NCI-H82 treated with DMSO at 0.1 percent for 48 hours (cell line): ENCODE measurements around the gene CARTPT.

ENCODE experiments used
- DNase-seq: peaks from one replicate; lab custom pipeline; 2025; ENCODE audit not compliant: unreplicated experiment; lab: John Stamatoyannopoulos, UW

CARTPT gene

DNA sequence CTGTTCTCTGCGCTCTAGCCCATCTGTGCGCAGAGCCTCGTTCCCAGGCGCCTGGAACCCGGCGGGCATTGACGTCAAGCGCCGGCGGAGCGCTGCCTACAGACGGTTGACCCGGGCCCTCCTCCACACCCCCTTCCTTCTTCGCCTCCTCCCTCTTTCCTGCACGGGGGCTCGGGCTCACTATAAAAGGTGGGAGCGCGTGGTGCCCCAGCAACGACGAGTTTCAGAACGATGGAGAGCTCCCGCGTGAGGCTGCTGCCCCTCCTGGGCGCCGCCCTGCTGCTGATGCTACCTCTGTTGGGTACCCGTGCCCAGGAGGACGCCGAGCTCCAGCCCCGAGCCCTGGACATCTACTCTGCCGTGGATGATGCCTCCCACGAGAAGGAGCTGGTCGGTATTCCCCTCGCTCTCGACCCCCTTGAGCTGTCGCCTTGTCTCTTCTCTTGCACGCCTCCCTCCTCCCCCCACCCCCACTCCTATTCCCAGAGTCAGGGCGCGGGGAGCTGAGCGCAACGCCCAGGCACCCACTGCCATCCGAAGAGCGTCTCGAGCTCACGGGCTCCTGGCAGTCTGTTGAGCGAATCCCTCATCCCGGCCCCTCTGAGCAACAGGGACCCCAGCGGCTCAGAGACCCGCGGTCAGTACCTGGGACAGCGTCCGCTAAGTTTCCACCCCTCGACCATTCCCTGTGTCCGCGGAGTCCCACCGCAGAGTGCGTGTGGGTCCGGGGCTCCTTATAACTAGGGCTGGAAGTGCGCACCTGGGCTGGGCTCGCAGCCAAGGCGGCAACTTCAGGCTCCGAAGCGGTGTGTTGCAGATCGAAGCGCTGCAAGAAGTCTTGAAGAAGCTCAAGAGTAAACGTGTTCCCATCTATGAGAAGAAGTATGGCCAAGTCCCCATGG lies at the start of gene CARTPT:
Gene CARTPT (plus strand): TSS at position 213 of the 902 bp plus-strand sequence. CDS start 19 bp downstream, at position 232.
- DNase-seq: no peak

DNA sequence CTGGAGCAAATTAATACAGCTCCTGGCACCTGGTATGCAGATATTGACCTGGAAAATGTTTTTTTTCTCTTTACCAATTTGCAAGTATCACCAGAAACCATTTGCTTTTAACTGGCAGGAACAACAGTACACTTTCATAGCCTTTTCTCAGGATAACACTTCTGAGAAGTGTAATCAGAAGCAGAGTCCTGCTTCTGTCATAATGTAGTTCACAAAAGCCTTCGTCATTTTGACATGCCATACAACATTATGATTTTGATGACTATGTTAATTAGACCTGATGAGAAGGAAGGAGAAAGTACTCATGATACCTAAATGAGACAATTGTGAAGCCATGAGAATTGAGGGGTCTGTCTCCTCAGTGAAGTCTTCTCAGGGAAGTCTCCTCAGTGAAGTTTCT lies 41.1 kb upstream of the CARTPT start:
- no peak for DNase-seq

DNA sequence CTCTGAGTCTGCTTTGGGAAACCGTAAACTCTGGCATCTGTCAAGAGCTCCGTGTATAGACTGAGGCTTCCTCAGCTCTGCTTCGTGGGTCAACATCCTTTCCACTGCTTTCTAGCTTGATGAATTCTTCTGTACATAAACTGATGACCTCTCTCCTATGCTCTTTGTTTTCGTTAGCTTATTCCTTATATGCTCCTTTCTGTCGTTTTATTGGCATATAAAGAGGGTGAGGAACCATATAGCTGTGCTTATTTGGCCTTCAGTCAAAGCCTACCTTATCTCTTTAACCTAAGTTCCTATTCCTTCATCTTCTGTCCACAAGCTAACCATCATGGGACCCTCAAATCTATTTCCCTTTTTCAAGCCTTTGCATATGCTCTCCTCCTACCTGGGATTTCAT lies 39.4 kb upstream of the CARTPT start:
- no peak for DNase-seq

DNA sequence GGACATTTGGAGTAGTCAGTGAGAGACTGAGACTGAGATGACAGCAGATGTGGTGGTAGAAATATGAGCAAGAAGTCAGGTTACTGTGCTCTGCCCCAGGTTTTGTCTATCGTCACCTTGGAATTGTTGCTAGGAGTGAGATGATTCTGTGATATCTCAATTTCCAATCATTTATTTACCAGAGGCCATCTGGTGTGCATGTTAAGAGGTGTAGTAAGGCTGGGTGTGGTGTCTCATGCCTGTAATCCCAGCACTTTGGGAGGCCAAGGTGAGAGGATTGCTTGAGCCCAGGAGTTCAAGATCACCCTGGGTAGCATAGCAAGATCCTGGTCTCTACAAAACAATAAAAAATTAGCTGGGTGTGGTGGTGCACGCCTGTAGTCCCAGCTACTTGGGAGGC lies 38.6 kb upstream of the CARTPT start:
- no peak for DNase-seq

DNA sequence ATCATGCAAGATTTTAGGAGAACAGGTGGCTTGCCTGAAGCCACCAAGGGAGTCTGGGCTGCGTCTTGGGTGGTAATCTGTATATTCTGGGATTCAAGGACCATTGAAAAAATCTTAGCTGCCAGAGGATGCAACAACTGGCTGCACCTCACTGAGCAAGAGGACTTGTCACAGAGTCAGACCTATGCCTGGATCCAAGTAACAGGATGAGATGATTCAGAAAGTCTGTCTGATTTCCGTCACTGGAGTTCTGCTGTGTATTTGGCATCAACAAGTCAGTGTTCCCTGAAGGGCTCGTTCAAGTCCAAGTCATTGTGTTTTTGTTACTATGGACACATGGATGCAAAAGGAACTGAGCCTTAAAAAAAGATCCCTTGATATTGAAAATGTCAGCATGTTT lies 37.8 kb upstream of the CARTPT start:
- DNase-seq: no peak

DNA sequence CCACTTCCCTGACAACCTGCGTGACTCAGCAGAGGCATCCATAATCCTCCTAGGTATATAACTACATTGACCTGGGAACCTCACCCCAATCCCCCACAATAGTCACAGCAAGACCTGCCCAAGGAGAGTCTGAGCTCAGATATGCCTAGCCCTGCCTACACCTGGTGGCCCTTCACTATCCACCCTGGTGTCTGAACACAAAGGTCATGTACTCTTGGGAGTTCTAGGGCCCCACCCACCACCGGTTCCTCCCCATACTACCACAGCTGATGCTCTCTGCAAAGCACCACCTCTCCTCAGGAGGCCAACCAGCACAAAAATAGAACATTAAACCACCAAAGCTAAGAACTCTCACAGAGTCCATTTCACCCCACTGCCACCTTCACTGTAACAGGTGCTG lies 34.8 kb upstream of the CARTPT start:
- DNase-seq: no peak

DNA sequence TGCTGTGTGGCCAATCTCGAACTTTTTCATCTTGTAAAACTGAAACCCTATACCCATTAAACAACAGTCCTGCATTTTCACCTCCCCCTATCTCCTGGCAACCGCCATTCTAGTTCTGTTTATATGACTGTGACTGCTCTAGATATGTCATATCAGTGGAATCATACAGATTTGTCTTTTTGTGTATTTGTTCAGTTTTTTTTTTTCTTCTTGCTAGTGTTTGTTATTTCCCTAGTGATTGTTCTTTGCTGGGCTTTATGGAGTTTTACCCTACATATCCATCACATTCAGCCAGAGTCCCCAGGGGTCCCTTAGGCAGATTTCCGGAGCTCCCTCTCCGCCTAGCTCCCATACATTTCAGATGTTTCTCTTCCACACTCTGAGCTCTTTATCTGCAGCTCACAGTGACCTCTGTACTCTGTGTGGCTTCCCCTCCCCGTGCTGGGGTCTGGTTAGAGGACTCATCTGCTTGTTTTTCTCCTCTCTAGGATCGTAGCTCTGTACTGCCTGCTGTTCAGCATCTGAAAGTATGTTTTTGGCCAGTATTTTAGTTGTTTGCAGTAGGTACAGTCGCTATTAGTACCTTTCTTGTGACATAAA lies 25.1 kb upstream of the CARTPT start:
- DNase-seq: no peak

DNA sequence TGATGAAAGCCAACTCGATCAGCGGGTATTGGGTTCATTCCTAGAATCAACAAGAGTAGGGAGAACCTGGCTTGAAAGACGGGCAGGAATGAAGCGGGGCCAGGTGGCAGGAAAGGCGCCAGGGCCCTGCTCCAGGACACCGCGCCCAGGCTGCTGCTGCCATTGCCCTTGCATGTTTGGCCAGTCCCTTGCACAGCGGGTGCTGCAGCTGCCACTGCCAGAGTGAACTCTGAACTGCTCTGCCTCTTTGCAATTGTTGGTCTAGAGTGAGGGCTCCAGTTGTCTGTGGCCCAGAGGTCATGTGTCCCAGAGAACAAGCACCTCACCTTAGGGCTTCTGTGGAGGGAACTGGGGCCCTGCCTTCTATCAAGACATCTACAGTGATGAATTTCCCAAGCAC lies 24.0 kb upstream of the CARTPT start:
- no peak for DNase-seq

DNA sequence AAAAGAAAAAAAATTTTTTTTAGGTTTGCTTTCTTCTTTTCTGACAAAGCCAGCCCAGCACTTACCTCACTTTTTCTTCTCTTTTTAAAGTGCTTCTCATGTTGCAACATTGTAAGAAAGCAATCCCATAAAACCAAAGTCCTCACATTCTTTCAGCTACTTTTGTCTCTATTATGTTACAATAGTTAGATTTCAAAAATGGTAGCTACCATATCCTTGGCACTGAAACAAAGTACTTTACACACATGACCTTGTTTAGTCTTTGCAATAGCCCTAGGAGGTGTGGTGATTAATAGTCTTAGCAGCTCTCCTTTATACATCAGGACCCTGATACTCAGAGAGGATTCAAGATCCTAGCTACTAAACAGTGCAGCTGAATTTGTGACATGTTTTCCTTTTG lies 23.5 kb upstream of the CARTPT start:
- no peak for DNase-seq

DNA sequence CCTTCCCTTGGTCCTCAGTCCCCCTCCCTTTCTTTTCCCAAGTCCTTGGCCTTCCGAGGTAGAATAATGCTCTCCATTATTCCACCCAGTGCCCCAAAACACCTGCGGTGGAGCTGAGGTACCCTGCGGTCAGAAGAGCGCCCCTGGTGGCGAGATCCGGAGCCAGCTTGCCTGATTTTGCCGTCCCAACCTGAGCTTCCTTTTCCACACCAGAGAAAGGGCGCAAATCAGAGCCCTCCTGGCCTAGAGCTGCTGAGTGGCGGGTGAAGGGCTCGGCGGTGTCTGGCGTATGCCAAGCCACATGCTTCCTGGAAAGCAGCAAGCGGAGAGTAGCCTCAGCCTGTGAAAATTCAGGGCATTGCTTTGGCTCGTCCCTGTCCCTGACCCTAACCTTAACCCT lies 21.1 kb upstream of the CARTPT start:
- DNase-seq: no peak

DNA sequence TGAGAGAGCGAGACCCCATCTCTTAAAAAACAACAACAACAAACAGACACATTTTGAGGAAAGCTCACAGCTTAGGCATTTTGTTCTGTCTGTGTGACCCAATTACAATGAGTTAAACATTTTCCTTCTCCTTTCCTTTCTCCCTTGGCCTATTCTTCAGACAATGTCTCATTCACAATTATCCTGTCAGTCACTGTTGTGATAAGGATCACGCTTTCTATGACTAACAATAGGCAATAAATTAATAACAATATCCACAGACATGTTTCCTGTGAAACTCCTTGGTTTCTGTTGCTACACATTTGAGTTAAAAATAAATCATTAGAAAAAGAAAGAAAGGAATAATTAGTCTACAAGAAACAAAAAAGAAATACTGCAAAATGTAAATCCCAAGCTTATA lies 19.8 kb upstream of the CARTPT start:
- no peak for DNase-seq

DNA sequence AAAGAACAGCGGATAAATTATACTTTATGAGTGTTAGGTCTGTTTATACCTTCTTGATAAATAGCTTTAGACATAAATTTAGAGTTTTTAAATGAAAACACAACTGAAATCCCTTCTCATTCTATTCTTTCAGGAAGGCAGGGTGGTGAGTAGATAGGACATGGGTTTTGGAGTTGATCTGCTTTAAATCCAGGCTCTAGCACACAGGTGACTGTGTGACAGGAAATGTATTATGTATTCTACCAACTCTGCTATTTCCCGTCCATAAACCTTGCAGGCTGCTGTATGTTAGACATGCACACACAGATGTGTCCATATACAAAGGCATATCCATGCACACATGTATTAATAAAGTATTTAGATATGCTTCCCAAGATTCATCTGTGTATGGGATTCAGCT lies 19.3 kb upstream of the CARTPT start:
- no peak for DNase-seq

DNA sequence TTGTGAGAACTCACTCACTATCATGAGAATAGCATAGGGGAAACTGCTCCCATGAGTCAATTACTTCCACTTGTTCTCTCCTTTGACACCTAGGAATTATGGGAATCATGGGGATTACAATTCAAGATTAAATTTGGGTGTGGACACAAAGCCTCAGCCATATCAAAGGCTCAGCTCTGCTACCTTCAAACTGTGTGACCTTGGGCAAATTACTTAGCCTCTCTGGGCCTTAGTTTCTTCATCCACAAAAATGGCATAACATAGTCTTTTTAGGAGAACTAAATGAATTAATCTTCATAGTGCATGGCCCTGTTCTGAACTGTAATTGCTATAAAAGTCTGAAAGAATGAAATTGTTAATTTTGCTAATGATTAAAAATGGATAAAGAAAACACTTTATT lies 18.3 kb upstream of the CARTPT start:
- DNase-seq: no peak

DNA sequence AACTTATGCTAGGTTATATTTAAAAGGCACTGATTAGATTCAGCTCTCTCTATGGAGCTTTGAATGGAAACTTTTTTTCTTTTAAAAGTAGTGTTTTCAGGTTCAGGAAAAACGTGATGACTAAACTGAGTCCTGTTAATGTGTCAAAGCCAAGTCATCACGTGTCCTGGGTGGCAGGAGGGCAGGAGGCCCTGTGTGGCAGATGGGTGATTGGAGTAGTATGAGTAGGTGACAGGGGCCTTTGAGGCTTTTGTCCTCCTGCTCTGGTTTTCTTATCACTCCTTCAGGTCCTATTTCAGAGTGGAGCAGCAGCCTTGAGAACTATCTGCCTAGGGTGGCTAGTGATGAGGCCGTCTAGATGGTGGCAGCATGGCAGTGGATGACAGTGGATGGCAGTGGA lies 17.7 kb upstream of the CARTPT start:
- no peak for DNase-seq

DNA sequence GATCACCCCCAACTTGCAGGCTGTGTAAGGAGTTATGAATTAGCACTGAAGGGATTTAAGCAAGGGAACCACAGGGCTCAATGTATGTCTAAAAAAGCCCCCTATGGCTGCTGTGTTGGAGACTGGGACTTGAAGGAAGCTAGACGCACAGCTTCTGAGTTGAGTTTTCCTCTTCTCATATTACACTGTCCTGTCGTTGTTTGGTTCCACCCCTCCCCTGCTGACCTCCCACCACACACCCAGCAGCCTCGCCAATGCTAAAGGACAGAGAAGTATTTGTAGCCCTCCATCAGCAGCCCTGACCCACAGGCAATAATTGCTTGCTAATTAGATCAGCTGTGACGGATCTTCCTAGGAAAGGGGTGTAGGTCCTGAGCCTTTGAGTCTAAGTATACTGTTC lies 15.1 kb upstream of the CARTPT start:
- DNase-seq: no peak

DNA sequence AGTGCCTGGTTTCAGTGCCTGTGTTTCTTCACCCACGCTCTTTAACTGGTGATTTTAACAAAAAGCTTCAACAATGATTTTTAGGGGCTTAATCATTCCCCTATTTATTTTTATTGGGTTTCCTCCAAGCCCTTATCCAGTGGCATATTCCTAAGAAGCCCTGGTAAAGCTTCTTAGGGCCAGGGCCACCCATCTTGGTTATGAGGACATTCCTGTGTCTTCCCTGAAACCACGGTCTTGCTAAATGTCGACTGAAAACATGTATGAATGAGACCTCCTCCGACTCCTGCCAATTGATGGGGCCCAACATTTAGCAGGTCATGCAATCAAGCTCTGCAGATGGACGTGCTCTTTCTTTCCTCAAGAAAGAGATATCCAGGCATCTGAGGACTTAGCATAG lies 13.7 kb upstream of the CARTPT start:
- no peak for DNase-seq

DNA sequence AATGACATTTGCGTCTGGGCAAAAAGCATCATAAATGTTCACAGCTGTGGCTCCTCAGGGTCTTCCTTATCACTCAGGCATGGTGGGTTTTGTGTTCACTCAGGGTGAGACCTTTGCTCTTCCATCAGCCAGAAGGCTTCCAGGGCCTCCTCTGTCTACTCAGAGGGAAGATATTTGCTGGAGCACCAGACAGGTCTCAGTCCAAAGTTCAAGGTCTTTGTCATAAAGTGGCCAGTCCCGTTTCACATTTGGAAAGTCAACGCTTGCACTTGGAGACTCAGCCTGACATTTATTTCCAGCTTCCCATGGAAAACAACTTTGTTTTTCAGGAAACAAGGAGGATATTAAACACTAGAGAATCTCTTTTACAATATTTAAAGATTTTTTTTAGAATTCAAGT lies 12.2 kb upstream of the CARTPT start:
- DNase-seq: no peak

DNA sequence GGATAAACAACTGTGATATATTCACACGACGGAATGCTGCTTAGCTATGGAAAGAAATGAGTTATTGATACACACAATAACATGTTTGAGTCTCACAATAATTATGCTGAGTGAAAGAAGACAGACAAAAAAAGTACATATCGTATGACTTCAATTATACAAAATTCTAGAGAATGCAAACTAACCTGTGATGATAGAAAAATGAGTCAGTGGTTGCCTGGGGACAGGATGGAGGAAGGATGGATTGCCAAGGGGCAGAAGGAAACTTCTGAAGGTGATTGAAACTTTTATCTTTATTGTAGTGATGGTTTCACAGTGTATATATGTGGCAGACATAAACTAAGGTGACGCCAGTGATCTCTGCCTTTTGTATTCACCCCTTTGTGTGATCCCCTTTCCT lies 7.5 kb upstream of the CARTPT start:
- no peak for DNase-seq

DNA sequence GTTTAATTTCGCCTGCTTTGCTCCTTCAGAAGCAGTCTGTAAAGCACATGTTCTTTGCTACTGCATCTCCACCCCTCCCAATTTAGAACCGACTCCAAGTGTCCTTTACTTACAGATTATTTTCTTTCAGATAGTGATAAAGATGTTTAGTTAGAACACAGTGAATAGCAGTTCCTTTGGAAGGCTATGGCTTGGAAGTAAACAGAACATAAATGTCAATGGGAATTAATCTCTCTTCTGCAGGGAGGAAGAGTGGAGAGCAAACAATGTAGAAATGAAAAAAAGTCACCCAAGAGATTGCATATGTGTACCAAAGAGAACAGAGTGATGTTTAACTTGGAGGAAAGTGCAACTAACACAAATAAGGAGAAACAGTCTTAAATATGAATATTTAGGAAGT lies 4.2 kb upstream of the CARTPT start:
- DNase-seq: no peak

DNA sequence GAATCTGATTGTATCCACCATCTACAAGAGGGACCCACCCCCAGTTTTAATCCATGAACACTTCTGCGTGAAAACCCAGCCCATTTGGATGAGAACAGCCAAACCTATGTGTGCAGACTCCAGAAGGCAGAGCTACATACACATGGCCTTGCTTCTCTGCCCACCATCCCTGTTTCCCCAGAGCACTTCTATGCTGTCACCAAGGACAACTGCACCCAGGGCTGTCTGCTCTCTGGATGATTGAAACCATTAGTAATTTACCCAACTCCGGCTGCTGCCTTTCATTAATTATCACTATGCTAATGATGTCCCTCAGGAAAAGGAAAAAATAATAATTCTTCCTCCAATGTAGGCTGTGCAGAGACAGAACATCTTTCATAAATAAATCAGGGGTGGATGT lies 8.9 kb downstream of the CARTPT start:
- no peak for DNase-seq

DNA sequence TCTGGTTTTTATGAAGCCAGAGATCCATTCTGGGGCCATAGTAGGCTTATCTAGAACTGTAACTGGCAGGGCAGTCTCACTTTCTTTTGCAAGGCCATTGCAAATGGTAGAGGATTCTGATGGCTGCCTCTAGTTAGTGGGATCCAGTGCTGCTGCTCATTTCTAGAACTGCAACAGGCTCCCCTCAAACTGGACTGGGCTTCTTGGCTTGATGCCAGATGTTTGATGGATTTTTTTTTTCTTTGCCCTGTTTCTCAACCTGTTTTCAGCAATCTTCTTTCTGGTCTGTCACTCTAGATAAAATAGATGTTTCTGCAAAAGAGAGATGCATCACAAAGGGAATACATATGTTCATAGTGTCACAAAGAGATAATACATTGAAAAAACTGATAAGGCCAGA lies 11.9 kb downstream of the CARTPT start:
- no peak for DNase-seq

DNA sequence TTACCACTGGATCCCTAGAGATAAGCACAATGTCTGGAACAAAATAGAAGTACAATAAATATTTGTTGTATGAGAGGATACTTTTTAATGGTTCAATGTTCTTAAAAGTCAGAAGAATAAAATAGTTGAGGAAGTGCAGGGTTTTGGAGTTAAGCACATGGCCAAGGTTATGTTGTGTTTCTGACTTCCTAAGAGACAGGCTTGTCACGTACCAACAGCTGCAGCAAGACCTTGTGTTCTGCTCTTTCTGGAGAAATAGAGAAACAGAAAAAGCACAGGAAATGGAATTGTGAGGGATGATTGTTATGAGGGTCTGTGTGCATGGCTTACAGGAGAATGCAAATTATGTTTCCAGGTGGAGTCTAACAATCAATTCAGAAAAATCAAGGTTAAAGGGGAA lies 12.9 kb downstream of the CARTPT start:
- DNase-seq: no peak

DNA sequence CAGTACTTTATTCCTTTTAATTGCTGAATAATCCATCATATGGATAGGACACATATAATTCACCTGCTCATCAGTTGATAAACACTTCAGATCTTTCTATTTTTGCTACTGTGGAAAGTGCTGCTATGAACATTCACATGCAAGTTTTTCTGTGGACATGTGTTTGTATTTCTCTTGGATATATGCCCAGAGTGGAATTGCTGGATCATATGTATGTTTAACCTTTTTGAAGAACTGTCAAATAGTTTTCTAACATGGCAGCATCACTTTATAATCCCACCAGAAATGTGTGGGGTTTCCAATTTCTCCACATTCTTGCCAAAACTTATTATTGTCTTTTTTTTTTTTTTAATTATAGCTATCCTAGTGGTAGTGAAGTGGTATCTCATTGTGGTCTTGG lies 15.1 kb downstream of the CARTPT start:
- no peak for DNase-seq
